DND-41 (cell line): ENCODE data around the gene C16orf78.

Experiments
- EZH2 ChIP-seq: IDR thresholded peaks from 3 replicates; pipeline ENCODE4 v1.6.1; 2012; ENCODE audit warnings: borderline replicate concordance, low read depth, mild to moderate bottlenecking, moderate library complexity, low read length, inconsistent platforms; ENCODE audit not compliant: severe bottlenecking
- TF ChIP-seq, protein P1 (sequence below): IDR thresholded peaks from 2 replicates; pipeline ENCODE4 v1.5.1; 2012; ENCODE audit warnings: borderline replicate concordance, low read length, moderate library complexity, mild to moderate bottlenecking; ENCODE audit not compliant: poor library complexity, severe bottlenecking; ENCODE audit errors: extremely low read depth

DNA sequence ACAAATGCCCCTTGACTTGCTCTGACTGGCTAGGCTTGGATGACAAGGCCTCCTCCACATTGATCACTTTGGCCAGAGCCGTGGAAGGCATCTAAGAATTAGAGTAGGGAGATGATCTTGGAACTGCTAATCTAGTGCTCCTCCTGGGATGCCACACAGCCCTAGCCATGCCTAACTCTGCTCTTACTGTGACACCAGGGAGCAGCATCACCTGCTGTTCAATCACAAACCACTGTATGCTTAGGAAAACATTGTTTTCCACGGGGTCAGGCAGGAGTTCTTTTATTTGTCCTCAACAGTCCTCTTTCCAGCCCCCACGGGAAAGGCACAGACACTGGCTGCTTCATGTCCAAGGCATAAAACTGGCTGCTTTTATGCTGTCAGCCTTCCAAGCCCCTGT lies 46.3 kb downstream of the C16orf78 start:
- TF ChIP-seq, protein P1, sequence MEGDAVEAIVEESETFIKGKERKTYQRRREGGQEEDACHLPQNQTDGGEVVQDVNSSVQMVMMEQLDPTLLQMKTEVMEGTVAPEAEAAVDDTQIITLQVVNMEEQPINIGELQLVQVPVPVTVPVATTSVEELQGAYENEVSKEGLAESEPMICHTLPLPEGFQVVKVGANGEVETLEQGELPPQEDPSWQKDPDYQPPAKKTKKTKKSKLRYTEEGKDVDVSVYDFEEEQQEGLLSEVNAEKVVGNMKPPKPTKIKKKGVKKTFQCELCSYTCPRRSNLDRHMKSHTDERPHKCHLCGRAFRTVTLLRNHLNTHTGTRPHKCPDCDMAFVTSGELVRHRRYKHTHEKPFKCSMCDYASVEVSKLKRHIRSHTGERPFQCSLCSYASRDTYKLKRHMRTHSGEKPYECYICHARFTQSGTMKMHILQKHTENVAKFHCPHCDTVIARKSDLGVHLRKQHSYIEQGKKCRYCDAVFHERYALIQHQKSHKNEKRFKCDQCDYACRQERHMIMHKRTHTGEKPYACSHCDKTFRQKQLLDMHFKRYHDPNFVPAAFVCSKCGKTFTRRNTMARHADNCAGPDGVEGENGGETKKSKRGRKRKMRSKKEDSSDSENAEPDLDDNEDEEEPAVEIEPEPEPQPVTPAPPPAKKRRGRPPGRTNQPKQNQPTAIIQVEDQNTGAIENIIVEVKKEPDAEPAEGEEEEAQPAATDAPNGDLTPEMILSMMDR = no peak
- no peak for TF ChIP-seq EZH2
